Measurements from ENCODE around the gene TSPAN14.
A peak's percentile ranks its signal among the peaks of the same experiment; 100 is the strongest.

The TSPAN14 gene

DNA sequence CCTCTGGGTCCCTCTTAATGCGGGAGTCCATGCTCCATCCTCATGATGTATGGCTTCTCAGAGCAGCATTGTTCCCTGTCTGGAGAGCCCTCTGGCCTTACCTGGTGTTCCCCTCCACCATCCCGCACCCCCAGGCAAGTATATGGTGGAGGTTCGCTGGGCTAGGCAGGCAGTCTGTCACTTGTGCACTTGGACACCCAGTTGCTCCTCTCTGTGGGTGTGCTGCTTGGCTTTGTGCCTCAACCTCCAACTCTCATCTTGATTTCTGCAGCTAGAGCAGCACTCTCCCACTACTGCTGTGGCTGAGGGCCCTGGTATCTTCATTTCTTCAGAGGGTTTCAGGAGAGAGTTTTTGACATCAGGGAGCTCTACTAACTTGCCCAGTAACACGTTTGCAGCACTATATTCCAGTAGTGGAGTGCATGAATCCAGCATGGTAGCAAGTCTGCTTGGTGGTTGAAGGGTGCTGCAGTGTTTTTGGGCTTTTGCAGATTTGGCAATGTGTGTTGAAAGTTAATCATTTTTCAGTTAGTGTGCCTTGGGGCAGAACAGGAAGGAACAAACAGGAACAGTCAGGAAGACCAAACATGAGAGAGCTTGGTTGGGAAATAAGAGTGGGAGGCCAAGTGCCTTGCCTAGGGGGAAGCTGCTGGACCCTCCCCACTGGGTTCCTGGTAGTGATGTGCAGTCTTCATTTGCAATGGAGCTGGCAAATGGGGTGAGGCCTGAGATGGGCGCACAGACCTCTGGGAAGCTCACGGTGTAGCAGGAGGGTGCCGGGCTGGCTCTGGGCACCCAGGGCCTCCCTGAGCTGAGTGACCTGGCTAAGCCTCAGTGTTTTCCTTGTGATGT lies 37.4 kb downstream of the TSPAN14 start:
- DNase-seq, result no peak

DNA sequence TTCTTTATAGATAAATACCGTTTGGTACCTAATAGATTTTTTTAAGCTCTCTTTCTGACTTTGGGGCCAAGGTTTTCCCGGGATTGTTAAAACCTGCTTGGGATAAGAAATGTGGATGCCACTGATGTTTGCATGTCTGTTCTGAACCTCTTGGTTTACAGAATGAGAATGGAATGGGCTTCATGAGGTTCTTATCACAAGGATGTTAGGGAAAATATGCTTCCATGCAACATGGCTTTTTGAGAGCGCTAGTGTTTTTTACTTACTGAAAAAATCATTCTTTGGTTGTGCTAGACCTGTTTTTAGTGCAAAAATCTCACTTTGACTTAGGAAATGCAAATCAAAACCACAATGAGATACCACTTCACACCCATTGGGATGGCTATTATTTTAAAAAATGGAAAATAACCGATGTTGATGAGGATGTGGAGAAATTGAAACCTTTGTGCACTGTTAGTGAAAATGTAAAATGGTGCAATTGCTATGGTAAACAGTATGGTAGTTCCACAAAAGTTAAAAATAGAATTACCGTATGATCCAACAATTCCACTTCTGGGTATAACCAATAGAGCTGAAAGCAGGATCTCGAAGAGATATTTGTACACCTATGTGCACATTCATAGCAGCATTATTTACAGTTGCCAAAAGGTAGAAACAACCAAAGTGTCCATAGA lies 38.9 kb downstream of the TSPAN14 start:
- DNase-seq, result no peak

DNA sequence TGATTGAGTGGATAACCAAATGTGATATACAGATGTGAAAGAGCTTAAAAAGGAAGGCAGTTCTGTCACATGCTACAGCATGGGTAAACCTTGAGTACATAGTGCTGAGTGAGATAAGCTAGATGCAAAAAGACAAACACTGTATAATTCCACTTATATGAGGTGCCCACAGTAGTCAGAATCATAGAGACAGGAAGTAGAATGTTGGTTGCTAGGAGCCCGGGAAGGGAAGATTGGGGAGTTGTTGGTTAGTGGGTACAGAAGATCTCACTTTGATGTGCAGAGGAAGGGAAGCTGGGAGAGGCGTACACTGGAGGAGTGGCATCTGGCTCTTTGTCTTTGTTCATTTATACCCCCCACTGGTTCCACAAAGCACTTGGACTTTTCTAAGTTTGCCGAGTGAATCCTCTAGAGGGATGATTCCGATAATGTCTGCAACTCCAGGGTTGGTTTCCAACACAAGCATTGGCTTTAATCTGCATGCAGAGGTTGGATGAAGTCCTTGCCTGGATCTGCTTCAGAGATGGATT lies 39.5 kb downstream of the TSPAN14 start:
- DNase-seq, result no peak

DNA sequence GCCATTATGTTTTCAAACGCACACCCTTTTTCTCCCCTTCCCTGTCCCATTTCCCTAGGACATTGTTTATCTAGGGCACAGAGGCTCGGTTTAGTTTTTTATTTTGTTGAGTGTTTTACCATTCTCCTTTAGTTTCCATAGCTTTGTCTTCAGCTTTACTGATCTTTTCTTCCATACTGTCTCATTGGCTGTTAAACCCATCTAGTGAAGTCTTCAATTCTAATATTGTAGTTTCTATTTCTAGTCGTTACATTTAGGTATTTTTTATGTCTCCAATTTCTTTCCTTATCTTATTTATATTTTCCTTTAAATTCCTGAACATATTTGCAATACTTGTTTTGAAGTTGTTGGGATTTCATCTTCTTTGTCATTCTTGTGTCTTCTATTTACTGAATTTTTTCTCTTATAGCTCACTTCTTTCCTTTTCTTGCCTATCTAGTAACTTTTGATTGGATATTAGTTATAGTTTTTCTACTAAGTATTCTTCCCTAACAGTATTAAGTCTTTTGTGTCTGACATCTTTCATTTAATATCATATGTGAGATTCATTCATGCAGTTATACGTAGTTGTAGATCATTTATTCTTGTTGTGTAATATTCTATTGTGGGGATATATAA lies 42.6 kb downstream of the TSPAN14 start:
- no peak for DNase-seq

DNA sequence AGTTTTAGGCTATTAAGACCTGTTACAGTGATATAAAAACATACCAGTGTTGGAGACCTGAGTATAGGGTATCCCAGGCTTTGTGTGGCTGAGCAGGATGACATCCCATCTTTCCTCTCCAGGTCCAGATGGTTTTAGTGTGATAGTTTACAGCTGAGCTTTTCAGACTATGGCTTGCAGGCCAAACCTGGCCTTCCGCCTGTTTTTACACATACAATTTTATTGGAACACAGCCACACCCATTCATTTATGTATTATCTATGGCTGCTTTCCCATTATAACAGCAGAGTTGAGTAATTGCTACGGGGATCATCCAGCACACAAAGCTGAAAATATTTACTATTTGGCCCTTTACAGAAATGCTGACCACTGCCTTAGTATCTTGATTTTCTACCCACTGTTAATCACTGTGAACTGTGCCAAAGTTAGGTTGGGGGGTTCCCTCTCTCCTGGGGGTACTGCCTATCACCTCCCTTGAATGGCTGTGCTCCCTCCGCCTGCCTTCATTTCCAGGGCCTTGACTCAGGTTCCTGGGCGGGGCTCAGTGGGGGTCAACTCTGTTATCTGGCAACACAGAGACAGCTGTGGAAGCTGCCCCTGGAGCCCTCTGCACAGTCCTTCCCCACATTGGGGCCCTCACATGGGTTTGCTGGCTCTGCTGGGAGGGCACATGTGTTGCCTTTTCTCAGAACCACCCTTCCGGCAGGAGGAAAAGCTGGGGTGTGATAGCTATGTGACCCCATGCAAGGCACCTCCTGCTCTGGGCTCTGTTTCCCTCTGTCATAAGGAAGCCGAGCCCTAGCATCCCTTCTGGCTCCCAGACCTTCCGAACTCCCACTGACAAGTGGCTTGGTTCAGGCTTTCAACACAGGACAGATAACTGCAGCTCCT lies 43.3 kb downstream of the TSPAN14 start:
- DNase-seq, result no peak

DNA sequence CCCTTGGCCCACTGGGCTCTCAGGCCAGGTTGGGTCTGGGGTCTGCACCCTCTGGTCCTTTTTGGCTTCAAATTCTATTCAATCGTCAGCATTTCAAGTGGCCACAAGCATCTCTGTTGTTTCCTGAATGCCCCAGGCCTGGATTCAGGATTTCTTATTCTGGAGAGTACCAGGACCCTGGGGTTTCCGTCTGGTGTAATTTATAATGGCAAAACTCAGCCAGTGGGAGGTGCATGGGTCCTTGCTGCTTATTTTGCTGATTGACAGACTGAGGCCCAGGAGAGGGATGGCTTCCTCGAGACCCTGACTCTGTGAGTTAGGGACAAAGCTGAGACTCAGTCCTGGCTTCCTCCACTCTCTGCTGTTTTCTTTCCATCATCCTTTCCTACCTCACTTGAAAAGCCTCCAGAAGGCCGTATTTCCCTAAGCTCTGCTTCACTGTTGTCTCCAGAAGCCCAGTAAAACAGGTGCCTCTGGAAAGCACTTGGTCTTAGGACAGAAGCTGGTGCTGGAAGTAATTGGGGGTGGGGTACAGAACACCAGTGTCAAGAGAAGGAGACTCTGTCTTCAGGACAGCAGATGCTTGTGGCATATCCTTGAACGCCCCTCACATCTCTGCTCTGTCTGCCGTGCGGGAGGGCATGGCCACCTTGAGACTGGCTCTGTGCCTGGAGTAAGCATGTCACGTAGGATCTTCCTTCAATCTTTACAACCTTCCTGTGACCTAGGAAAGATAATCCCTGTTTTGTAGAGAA lies 44.1 kb downstream of the TSPAN14 start:
- no peak for DNase-seq

DNA sequence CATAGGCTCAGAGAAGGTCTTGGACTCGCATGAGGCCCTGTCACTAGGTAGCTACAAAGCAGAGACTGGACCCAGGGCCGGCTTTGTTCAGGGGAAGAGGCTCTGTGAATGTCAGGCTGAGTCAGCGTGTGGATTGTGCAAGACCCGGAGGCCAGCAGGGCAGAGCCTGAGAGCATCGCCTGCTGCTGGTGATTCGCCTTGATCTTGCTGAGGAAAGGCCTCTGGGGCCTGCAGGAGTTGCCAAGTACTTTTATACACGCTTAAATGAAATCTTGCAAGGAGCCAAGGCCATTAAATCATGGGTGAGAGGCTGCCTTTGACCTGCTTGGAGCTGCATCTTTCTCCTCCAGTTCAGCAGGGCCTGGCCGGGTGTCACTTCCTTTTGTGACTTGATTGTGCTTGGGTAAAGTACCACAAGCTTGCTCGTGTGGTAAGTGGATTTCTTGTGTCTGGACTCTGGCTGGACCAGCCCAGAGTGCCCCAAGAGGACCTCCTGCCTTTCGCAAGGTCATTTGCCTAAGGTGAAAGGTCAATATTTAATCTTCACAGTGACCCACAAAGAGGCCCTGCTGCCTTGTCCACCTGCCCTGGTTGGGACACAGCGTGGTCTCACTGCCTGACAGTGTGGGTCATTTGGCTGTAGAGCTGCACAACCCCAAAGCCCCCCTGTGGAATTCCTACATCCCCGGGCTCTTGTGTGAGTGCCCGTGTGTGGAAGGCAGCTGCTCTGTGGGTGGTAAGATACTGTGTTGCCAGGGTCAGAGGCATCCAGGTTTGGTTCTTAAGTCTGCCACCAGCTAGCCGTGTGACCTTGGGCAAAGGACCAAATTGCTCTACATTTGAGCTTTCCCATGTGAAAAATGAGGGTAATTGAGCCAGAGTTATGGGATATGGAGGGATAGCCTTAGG lies 45.0 kb downstream of the TSPAN14 start:
- DNase-seq, result peak; percentile 35 to 50

DNA sequence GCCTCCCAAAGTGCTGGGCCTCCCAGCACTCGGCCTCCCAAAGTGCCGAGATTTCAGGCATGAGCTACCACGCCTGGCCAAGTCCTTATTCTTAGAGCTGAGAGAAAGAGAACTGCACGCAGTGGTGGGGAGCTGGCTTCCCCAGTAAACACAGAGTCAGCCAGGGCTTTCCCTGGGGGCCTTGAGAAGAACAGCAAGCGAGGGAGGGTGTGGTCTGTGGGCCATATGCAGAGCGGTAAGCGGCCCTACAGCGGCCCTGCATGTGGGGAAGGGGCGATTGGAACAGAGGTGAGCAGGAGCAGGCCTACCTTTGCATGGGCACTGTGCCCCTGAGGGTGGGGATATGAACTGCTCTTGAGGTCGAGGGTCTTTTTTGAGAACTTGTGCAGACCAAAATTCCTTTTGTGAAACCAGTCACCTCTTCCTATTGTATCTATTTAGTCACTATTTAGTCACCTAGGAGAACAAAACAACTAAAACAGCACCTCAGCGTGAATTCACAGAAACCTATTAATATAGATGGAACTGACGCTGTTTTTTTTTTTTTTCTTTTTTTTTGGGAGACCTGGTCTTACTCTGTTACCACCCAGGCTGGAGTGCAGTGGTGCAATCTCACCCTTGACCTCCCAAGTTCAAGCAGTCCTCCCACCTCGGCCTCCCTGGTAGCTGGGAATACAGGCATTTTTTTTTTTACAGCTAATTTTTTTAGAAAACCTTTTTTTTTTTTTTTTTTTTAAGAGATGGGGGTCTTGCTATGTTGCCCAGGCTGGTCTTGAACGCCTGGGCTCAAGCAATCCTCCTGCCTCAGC lies 46.7 kb downstream of the TSPAN14 start:
- no peak for DNase-seq

DNA sequence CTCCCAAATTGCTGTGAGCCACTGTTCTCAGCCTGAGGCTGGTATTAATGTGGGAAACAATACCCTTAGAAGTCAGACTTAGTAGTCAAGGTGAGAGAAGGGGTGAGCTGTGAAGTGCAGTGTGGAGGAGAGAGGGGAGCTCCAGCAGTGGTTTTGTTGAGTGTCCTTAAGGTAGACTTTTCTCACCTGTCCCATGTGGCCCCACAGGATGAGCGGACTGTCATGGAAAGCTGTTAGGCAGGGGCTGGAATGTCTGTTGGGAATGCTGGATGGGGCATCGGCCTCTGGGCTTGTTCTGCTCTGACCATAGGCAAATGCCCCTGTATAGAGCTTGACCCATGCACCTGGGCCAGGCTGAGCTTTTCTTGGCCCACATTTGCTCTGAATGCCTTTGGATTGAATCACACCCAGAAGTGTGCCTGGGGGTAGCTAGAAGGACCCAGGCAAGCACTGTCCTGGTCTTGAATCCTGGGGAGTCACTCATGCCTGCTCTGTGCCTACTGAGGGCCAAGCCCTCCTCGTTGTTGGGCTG lies 47.3 kb downstream of the TSPAN14 start:
- no peak for DNase-seq

DNA sequence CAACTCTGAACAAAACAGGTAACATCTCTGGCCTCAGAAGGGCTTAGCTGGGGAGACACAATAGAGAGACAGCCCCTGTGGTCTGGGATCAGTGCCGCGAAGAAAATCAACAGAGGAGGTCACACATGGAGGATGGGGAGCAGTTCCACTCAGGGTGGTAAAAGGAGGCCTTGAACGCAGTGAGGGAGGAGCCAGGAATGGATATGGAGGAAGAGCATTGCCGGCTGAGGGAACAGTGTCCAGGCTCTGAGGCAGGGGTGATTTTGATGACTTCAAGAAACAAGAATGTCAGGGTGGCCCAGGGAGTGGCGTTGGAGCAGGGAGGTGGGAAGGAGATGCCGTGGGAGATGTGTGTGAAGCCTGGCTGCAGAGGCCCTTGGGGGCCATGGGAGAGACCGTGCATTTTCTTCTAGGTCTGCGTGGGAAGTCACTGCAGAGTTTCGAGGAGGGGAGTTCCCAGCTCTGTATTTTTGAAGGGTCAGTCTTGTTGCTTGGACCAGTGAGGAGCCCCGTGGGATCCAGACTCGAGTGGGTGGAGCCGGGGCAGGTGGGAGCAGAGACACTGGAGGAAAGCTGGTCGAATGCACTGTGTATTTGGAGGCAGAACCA lies 47.9 kb downstream of the TSPAN14 start:
- DNase-seq, result no peak

DNA sequence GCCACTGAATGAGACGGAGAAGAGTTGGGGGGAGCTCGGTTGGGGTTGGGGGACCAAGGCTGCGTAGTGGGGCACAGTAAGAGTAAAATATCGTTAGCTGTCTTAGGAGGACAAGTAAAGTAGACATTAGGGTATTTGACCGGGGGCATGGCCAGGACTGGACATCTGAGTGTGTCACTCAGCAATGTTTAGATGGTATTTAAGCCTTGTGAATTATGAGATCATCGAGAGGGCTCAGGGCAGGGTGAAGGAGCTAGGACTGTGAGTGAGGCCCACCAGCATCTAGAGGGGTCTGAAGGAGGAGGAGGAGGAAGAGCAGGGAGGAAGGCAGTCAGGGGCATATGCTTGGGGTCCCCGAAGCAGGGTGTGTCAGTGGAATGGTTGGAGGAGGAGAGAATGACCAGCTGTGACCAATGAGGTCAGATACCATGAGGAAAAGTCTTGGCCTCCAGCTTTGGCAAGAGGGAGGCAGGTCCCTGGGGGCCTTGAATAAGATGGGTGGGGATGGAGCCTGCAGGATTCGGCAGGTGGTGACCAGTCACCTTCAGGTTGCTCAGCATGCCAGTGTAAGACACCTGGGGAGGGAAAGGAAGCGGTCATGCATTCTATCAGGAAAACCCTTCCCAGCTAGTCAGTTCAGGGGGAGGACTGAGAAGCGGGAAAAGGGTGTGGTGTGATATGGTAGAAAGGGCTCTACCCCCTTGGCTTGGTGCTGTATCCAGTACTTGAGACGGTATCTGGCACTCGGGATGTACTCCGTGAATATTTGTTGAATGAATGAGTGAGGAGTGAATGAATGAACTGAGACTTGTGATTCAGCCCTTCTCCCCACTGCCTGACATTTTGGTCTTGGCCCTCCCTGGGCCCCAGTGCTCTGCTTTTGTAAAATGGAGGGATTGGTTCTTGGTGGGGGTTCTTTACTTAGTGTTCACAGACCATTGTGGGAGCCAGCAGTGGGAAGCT lies 48.8 kb downstream of the TSPAN14 start:
- no peak for DNase-seq

DNA sequence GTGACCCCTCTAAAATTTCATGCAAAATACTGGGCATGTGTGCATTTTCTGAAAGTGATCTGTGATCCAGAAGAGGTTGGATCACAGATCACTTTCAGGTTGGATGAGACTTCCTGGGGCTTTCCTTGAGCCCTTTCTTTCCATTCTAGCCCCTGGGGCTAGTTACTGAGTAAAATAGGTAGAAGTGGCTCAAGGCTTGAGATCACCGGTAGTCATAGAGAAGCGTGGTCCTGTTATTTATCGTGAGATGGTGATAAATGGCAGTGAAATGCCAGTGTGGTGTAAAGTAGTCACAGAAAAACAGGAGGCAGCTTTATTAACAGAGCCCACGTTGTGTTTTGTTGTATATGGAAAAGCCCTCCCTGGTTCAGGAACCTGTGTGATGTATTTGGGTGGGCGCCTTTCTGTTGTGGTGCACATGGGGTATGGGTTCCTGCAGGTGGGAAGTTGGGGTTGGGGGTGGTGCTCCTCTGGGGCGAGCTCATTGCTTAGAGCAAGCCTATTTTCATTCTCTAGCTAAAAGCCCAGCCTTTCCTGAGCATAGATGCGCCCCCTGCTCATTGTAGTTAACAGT lies 49.6 kb downstream of the TSPAN14 start:
- no peak for DNase-seq

DNA sequence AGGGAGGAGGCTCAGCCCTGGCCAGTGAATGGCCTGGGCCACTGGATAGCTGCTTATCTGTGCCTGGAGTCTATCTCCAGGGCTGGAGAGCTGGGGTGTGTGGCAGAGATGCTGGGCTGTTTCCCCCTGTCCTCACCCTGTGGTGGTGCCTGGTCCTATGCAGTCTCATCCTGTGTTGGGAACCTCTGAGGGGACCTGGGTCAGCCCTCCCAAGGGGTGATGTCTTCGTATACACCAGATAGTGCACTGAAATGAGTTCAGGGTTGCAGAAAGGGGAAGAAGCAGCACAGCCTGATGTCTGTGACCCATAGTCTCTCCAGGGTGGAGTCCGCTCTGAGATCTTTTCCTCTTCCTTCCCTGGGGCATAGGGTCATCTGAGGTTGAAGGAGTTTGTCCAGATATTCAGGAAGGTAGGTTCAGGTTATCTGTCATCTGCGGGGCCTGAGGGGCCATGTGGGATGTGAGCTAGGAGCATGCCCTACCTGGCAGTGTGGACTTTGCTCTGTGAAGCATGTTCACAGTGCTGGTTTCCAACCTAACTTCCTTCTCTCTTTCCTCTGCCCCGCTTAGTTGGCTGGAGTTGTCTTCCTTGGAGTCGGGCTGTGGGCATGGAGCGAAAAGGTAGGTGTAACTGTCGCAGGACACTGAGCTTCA lies 50.2 kb downstream of the TSPAN14 start:
- no peak for DNase-seq

DNA sequence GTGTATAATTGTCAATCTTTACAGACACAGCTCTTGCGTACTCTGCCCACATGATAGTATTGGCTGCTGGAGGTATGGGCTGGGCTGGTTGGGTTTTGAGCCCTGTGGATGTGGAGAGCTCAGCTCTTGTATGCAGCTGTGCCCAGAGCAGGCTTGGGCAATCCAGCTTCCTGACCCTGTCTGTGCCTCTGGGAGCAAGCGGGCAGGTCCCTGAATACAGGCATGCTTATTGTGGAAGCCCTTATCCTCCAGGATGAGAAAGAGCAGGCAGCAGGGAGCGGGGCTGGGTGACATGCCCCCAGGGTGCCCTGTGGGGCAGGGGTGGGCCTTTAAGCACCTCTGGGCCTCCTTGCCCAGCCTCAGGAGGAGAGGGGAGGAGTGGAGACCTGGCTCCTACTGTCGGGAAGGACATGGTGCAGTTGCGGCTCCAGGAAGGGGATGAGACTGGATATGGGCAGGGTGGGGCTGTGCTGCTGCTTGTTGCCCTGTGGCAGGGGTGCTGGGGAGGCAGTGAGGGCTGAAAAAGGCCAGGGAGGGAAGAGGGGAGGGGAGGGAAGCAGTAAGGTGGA lies 50.9 kb downstream of the TSPAN14 start:
- DNase-seq, result no peak

DNA sequence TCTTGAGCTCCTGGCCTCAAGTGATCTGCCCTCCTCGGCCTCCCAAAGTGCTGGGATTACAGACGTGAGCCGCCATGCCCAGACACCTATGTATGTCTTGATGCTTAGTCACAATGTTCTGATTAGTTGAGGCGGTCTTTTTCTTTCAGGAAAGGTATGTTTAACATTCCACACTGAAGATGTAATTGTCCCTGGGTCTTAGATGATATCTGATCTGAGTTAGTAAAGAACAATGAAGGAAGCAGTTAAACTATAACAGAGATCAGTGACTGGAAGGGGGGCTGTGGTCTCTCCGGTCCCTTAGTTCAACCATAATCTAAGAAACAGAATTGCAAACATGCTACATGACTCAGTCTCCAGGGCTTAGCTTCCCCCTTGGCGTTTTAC lies 52.1 kb downstream of the TSPAN14 start:
- no peak for DNase-seq

DNA sequence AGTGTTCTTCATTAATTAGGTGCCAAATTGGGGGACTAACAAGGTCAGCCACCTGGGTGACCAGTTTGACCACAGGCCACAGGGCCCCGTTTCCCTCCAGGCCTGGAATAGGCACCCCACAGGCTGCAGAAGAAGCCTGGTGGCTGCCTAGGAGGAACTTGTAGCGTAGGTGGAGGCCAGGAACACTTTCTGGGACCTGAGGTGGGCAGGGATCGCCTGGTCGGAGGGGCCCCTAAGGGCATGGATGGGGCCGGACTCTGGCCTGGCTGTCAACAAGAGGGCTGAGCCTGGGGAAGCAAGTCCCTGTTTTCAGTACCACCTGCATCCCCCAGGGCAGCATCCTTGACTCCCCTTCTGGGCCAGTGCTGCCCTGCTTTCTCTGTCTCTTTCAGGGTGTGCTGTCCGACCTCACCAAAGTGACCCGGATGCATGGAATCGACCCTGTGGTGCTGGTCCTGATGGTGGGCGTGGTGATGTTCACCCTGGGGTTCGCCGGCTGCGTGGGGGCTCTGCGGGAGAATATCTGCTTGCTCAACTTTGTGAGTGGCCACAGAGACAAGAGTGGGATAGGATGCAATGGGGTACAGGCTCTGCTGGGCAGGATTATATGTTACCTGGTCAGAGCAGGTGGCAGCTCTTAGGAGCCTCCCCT lies 52.9 kb downstream of the TSPAN14 start:
- DNase-seq, result no peak

Measured in activated CD4-positive, alpha-beta T cell treated with anti-CD3 and anti-CD28 coated beads, Interleukin-2, amount 50 U/mL, for 4 hours (primary cell).